ENCODE data around the gene OXLD1. TPM values are rescaled to one million over a fixed set of nuclear protein-coding genes. Genes with fewer than 3 reads are reported as not detected.
"Not testable (repeated sequence)": the region's sequence is repeated elsewhere in the genome, so short reads cannot be mapped to it uniquely, and the experiment has no call there.

OXLD1 gene
- total RNA-seq, 1 donor from 2014 or later: 28.1 TPM

DNA sequence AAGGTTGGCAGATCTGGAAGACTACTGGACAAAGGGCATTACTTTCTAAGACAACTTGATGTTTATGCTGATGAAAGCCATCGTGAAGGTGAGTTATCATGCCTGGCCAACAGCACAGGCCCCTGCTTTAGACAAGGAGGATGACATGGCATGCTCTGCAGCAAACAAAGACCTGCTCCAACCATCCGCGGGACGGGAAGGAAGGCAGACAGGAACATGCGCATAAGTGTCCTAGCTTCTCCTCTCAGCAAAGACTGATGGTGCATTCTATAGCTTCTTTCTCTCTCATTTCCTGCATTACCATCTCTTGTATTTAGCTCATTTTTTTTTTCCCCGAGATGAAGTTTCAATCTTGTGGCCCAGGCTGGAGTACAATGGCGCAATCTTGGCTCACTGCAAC is 34.9 kb downstream of the OXLD1 start:
- Mint-ChIP-seq H3K4me1 (ENCODE audit: unreplicated experiment) (peaks cover 8% of the 10 kb centered on the region), H3K27ac (no peak overlapping the region), H3K36me3 (peaks cover 15% of the 10 kb centered on the region), H3K4me3 (no peak overlapping the region), H3K9me3 (no peaks in the 10 kb centered on the region), H3K27me3 (no peaks in the 10 kb centered on the region)
- TF ChIP-seq, protein P1, sequence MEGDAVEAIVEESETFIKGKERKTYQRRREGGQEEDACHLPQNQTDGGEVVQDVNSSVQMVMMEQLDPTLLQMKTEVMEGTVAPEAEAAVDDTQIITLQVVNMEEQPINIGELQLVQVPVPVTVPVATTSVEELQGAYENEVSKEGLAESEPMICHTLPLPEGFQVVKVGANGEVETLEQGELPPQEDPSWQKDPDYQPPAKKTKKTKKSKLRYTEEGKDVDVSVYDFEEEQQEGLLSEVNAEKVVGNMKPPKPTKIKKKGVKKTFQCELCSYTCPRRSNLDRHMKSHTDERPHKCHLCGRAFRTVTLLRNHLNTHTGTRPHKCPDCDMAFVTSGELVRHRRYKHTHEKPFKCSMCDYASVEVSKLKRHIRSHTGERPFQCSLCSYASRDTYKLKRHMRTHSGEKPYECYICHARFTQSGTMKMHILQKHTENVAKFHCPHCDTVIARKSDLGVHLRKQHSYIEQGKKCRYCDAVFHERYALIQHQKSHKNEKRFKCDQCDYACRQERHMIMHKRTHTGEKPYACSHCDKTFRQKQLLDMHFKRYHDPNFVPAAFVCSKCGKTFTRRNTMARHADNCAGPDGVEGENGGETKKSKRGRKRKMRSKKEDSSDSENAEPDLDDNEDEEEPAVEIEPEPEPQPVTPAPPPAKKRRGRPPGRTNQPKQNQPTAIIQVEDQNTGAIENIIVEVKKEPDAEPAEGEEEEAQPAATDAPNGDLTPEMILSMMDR (conservative IDR thresholded peaks at IDR 0.05): no peak
- no peak for DNase-seq (ENCODE audit: extremely low spot score, unreplicated experiment)

DNA sequence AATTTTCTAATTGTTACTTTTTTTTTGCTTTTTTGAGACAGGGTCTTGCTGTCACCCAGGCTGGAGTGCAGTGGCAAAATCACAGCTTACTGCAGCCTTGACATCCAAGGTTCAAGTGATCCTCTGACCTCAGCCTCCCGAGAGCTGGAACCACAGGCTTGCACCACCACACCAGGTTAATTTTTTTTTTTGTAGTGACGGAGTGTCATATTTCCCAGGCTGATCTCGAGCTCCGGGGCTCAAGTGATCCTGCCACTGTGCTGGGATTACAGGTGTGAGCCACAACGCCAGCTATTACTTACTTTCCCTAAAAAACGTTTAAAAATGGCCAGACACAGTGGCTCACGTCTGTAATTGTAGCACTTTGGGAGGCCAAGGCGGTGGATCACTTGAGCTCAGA is 36.1 kb downstream of the OXLD1 start:
- H3K4me3 Mint-ChIP-seq: no peak overlapping the region
- no peak overlapping the region for H3K27ac Mint-ChIP-seq
- DNase-seq (ENCODE audit: extremely low spot score, unreplicated experiment): no peak
- H3K9me3 Mint-ChIP-seq: no peaks in the 10 kb centered on the region
- H3K4me1 Mint-ChIP-seq (ENCODE audit: unreplicated experiment): no peaks in the 10 kb centered on the region
- peaks cover 24% of the 10 kb centered on the region for H3K36me3 Mint-ChIP-seq
- H3K27me3 Mint-ChIP-seq: no peaks in the 10 kb centered on the region
- TF ChIP-seq, protein P1 (conservative IDR thresholded peaks at IDR 0.05): no peak

DNA sequence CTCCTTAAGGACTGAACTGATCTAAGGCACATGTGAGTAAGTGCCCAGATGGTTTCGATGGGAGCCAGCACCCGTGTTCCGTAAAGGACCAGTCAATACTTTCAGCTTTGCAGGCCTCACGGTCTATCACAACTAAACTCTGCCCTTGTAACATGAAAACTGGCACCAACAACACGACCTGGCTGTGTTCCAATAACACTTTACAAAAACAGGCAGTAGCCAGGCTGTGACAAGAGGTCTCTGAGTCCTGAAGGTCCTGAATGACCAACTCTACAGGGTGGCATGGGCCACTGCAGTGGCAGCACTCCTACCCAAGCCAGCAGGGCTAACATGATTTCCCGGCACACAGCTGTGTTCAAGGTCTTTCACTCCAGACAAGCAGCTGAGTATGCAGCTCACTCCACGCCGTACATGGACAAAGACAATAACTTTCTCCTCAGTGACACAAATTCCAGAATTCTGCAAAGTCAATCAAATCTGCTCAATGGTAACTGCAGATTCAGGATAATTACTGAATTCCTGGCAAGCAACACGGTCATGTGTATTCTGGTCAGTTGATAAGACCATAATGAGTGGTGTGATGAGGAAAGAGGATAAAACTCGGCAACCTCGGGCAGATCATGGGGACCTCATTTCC is 44.8 kb downstream of the OXLD1 start:
- H3K9me3 Mint-ChIP-seq: no peaks in the 10 kb centered on the region
- H3K4me1 Mint-ChIP-seq (ENCODE audit: unreplicated experiment): no peaks in the 10 kb centered on the region
- no peak overlapping the region for H3K4me3 Mint-ChIP-seq
- no peak for DNase-seq (ENCODE audit: extremely low spot score, unreplicated experiment)
- H3K27me3 Mint-ChIP-seq: no peaks in the 10 kb centered on the region
- H3K27ac Mint-ChIP-seq: no peak overlapping the region
- TF ChIP-seq, protein P1 (conservative IDR thresholded peaks at IDR 0.05): no peak
- peaks cover 45% of the 10 kb centered on the region for H3K36me3 Mint-ChIP-seq

DNA sequence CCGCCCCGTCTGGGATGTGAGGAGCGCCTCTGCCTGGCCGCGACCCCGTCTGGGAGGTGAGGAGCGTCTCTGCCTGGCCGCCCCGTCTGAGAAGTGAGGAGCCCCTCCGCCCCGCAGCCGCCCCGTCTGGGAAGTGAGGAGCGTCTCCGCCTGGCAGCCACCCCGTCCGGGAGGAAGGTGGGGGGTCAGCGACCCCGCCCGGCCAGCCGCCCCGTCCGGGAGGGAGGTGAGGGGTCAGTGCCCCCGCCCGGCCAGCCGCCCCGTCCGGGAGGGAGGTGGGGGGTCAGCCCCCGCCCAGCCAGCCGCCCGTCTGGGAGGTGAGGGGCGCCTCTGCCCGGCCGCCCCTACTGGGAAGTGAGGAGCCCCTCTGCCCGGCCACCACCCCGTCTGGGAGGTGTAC is 48.1 kb downstream of the OXLD1 start:
- DNase-seq (ENCODE audit: extremely low spot score, unreplicated experiment); H3K9me3 Mint-ChIP-seq; H3K27me3 Mint-ChIP-seq; H3K4me3 Mint-ChIP-seq; H3K4me1 Mint-ChIP-seq (ENCODE audit: unreplicated experiment); H3K27ac Mint-ChIP-seq: not testable (repeated sequence)
- H3K36me3 Mint-ChIP-seq: peaks cover 26% of the 10 kb centered on the region

DNA sequence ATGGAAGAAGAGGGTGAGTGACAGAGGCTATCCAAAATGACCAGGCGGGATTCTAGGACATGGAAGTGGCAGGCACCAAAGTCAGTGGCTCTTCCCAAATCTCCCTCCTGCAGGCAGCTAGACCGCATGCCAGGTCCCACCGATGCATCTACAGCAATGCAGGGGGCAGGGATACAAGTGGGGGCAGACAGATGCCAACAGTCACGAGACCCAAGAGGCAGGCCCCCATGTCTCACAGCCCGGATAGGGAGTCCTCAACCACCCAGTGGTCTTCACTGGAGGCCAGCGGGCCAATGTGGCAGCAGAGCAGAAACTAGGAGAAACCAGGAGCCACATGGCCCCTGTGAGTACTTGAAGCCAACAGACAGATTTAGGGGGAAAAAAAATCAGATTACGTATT is 49.5 kb downstream of the OXLD1 start:
- Mint-ChIP-seq H3K4me3 (no peak overlapping the region), H3K27me3 (no peaks in the 10 kb centered on the region), H3K9me3 (no peaks in the 10 kb centered on the region), H3K36me3 (peaks cover 27% of the 10 kb centered on the region), H3K27ac (no peak overlapping the region), H3K4me1 (ENCODE audit: unreplicated experiment) (no peaks in the 10 kb centered on the region)
- TF ChIP-seq, protein P1 (conservative IDR thresholded peaks at IDR 0.05): no peak
- no peak for DNase-seq (ENCODE audit: extremely low spot score, unreplicated experiment)

DNA sequence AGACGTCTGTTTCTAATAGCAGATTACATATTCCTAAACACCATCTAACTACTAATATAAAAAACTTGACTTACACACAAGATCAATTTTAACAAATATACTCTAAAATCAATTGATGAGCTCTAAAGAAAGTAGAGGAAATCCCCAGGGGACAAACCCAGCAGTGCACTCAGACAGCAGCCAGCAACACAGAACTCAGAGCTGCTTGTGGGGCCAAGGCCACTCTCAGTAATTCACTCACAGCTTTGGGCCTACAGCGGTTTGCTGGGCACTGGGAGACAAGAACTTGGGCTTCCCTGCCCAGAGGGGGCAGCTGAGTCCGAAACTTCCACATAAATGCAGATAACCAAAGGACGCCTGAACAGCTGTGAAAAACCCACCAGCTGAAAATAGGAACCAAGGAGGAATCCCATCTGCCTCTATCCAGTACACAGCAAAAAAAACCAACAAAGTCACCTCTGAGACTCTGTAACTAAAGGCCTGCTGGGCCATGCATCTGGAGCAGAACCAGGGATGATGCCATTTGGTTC is 50.9 kb downstream of the OXLD1 start:
- H3K27ac Mint-ChIP-seq: no peak overlapping the region
- no peak for DNase-seq (ENCODE audit: extremely low spot score, unreplicated experiment)
- peaks cover 16% of the 10 kb centered on the region for H3K36me3 Mint-ChIP-seq
- no peak overlapping the region for H3K4me3 Mint-ChIP-seq
- H3K4me1 Mint-ChIP-seq (ENCODE audit: unreplicated experiment): no peaks in the 10 kb centered on the region
- no peaks in the 10 kb centered on the region for H3K27me3 Mint-ChIP-seq
- TF ChIP-seq, protein P1 (conservative IDR thresholded peaks at IDR 0.05): no peak
- no peaks in the 10 kb centered on the region for H3K9me3 Mint-ChIP-seq

Small RNAs within 50 kb of the gene (microRNA-seq; reads per million reads assigned to microRNA genes)
- gene MIR6786: 0.83 reads per million

Other genes with a start within 250 kb of the OXLD1 start
- gene ACTG1, start 153.8 kb downstream of the OXLD1 start, total RNA-seq (ENCODE audit: low replicate concordance): 3,089 and 3,451 TPM in 2 replicates
- gene FSCN2, start 138.2 kb downstream of the OXLD1 start, total RNA-seq (ENCODE audit: low replicate concordance): 3.6 and 3.8 TPM in 2 replicates
- gene FAAP100, start 114.3 kb downstream of the OXLD1 start, total RNA-seq (ENCODE audit: low replicate concordance): 33.5 and 44.7 TPM in 2 replicates
- gene NPLOC4, start 29.5 kb downstream of the OXLD1 start, total RNA-seq (ENCODE audit: low replicate concordance): 82.4 and 90.1 TPM in 2 replicates
- gene TSPAN10, start 29.4 kb downstream of the OXLD1 start, total RNA-seq (ENCODE audit: low replicate concordance): 1.4 and 3.0 TPM in 2 replicates
- 0.97 TPM in 1 of 2 replicates, not detected in the other for gene PDE6G, start 10.1 kb downstream of the OXLD1 start, total RNA-seq (ENCODE audit: low replicate concordance)
- 27.5 and 32.1 TPM in 2 replicates for gene CCDC137, start 132 bp upstream of the OXLD1 start, total RNA-seq (ENCODE audit: low replicate concordance)
- gene ARL16, start 17.2 kb upstream of the OXLD1 start, total RNA-seq (ENCODE audit: low replicate concordance): 41.5 and 47.2 TPM in 2 replicates
- 115 and 119 TPM in 2 replicates for gene HGS, start 17.4 kb upstream of the OXLD1 start, total RNA-seq (ENCODE audit: low replicate concordance)
- 87.9 and 107 TPM in 2 replicates for gene MRPL12, start 36.8 kb upstream of the OXLD1 start, total RNA-seq (ENCODE audit: low replicate concordance)
- gene SLC25A10, start 45.7 kb upstream of the OXLD1 start, total RNA-seq (ENCODE audit: low replicate concordance): 23.8 and 27.6 TPM in 2 replicates
- 1.2 and 1.7 TPM in 2 replicates for gene GCGR, start 137.5 kb upstream of the OXLD1 start, total RNA-seq (ENCODE audit: low replicate concordance)
- gene MCRIP1, start 166.7 kb upstream of the OXLD1 start, total RNA-seq (ENCODE audit: low replicate concordance): 54.2 and 101 TPM in 2 replicates
- not detected in 2 replicates for gene PPP1R27, start 168.4 kb upstream of the OXLD1 start, total RNA-seq (ENCODE audit: low replicate concordance)
- gene P4HB, start 193.9 kb upstream of the OXLD1 start, total RNA-seq (ENCODE audit: low replicate concordance): 555 and 815 TPM in 2 replicates
- 250 and 264 TPM in 2 replicates for gene ARHGDIA, start 204.7 kb upstream of the OXLD1 start, total RNA-seq (ENCODE audit: low replicate concordance)
- 102 and 124 TPM in 2 replicates for gene ALYREF, start 225.0 kb upstream of the OXLD1 start, total RNA-seq (ENCODE audit: low replicate concordance)
- gene ANAPC11, start 225.1 kb upstream of the OXLD1 start, total RNA-seq (ENCODE audit: low replicate concordance): 136 and 140 TPM in 2 replicates
- 0.64 and 2.5 TPM in 2 replicates for gene NPB, start 235.6 kb upstream of the OXLD1 start, total RNA-seq (ENCODE audit: low replicate concordance)
- gene PCYT2, start 244.8 kb upstream of the OXLD1 start, total RNA-seq (ENCODE audit: low replicate concordance): 46.8 and 50.4 TPM in 2 replicates